ENCODE results near the gene DYRK1B.

- TF ChIP-seq CTCF (IDR thresholded peaks at IDR 0.05) (no peak), EZH2 (IDR thresholded peaks at IDR 0.05; ENCODE audit: borderline replicate concordance, insufficient read depth, low read depth, low read length, poor library complexity, severe bottlenecking) (no peak)
These were observed 2.3 kb downstream of the DYRK1B start for GRCh38 chr19:39831679-39832078.
